ENCODE data around the gene SRSF4.

DNA sequence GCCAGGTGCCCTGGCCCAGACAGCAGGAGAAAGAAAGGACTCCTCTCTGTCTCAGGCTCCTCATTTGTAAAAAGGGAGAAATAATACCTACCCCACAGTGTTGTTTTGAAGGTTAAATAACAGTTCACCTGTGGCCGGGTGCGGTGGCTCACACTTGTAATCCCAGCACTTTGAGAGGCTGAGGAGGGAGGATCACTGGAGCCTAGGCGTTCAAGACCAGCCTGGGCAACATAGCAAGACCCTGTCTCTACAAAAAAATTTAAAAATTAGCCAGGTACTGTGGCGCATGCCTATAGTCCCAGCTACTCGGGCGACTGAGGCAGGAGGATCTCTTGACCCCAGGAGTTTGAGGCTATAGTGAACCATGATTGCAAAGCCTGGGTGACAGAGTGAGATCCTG lies 55.5 kb downstream of the SRSF4 start:
- TF ChIP-seq, protein P1, sequence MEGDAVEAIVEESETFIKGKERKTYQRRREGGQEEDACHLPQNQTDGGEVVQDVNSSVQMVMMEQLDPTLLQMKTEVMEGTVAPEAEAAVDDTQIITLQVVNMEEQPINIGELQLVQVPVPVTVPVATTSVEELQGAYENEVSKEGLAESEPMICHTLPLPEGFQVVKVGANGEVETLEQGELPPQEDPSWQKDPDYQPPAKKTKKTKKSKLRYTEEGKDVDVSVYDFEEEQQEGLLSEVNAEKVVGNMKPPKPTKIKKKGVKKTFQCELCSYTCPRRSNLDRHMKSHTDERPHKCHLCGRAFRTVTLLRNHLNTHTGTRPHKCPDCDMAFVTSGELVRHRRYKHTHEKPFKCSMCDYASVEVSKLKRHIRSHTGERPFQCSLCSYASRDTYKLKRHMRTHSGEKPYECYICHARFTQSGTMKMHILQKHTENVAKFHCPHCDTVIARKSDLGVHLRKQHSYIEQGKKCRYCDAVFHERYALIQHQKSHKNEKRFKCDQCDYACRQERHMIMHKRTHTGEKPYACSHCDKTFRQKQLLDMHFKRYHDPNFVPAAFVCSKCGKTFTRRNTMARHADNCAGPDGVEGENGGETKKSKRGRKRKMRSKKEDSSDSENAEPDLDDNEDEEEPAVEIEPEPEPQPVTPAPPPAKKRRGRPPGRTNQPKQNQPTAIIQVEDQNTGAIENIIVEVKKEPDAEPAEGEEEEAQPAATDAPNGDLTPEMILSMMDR (IDR thresholded peaks at IDR 0.05): no peak
- no peak for TF ChIP-seq POLR2A (IDR thresholded peaks at IDR 0.05)

Measured in vagina (tissue), 2 donors.